Stimulated activated CD8-positive, alpha-beta memory T cell treated with anti-CD3 and anti-CD28 coated beads, Interleukin-2, amount 100 ng/mL, for 1 hour (primary cell): ENCODE measurements around the gene DDX52.
A peak's percentile ranks its signal among the peaks of the same experiment; 100 is the strongest.
"Not testable (repeated sequence)": the region's sequence is repeated elsewhere in the genome, so short reads cannot be mapped to it uniquely, and the experiment has no call there.

Source experiments
- DNase-seq, 2 donors: peaks; one replicate each; pipeline ENCODE4 v3.0.0-alpha.2; 2020; ENCODE audit warnings: low read depth in 2 of 2

Gene DDX52

GRCh38 chr17:37651849-37652248 lies 8.6 kb upstream of the DDX52 start:
- DNase-seq: no peak

GRCh38 chr17:37650419-37651003 lies 7.3 kb upstream of the DDX52 start:
- no peak for DNase-seq

GRCh38 chr17:37648555-37648954 lies 5.3 kb upstream of the DDX52 start:
- DNase-seq: no peak

- no peak for DNase-seq
Observed at GRCh38 chr17:37647856-37648255, 4.6 kb upstream of the DDX52 start.

- no peak for DNase-seq
Observed at GRCh38 chr17:37643869-37644268, 623 bp upstream of the DDX52 start.

- DNase-seq: no peak
Observed at GRCh38 chr17:37642681-37643080, 565 bp downstream of the DDX52 start.

- no peak for DNase-seq
Observed at GRCh38 chr17:37640015-37640414, 3.2 kb downstream of the DDX52 start.

- DNase-seq: no peak
Observed at GRCh38 chr17:37637956-37638355, 5.3 kb downstream of the DDX52 start.

GRCh38 chr17:37616430-37616829 lies 26.8 kb downstream of the DDX52 start:
- not testable (repeated sequence) for DNase-seq

- no peak for DNase-seq
Observed at GRCh38 chr17:37614823-37615222, 28.4 kb downstream of the DDX52 start.

GRCh38 chr17:37614391-37614790 lies 28.9 kb downstream of the DDX52 start:
- DNase-seq: no peak

- no peak for DNase-seq
Observed at GRCh38 chr17:37610971-37611370, 32.3 kb downstream of the DDX52 start.

GRCh38 chr17:37610041-37610420 lies 33.2 kb downstream of the DDX52 start:
- DNase-seq: not testable (repeated sequence)

- DNase-seq: peak; percentile 91 to 93
Observed at GRCh38 chr17:37609170-37610040, 33.8 kb downstream of the DDX52 start, which contains the start of gene SYNRG. SYNRG (minus strand) TSS chr17:37609418; CDS start chr17:37609355, 63 bp downstream.

- no peak for DNase-seq
Observed at GRCh38 chr17:37608351-37609169, 34.7 kb downstream of the DDX52 start.

- no peak for DNase-seq
Observed at GRCh38 chr17:37607637-37608331, 35.5 kb downstream of the DDX52 start.

GRCh38 chr17:37605813-37606505 lies 37.3 kb downstream of the DDX52 start:
- no peak for DNase-seq

GRCh38 chr17:37605081-37605480 lies 38.2 kb downstream of the DDX52 start:
- DNase-seq: no peak

- DNase-seq: no peak
Observed at GRCh38 chr17:37604556-37604955, 38.7 kb downstream of the DDX52 start.

- DNase-seq: no peak
Observed at GRCh38 chr17:37598145-37598544, 45.1 kb downstream of the DDX52 start.

GRCh38 chr17:37592291-37592690 lies 51.0 kb downstream of the DDX52 start:
- no peak for DNase-seq
